Ishikawa (cell line): ENCODE results near the gene GMDS.

Experiments
- CEBPB ChIP-seq: IDR thresholded peaks from 2 replicates; pipeline ENCODE4 v1.6.1; 2012
- CREB1 ChIP-seq: IDR thresholded peaks from 2 replicates; pipeline ENCODE4 v1.6.1; 2012; ENCODE audit warnings: low read depth
- EGR1 ChIP-seq: IDR thresholded peaks from 2 replicates; pipeline ENCODE4 v1.6.1; 2012
- EP300 ChIP-seq: IDR thresholded peaks from 2 replicates; pipeline ENCODE4 v1.6.1; 2012; ENCODE audit warnings: borderline replicate concordance
- FOXM1 ChIP-seq: IDR thresholded peaks from 2 replicates; pipeline ENCODE4 v1.6.1; 2012; ENCODE audit warnings: low read depth, borderline replicate concordance
- MAX ChIP-seq: IDR thresholded peaks from 2 replicates; pipeline ENCODE4 v1.6.1; 2012
- NFIC ChIP-seq: IDR thresholded peaks from 2 replicates; pipeline ENCODE4 v1.6.1; 2012
- RAD21 ChIP-seq: IDR thresholded peaks from 2 replicates; pipeline ENCODE4 v1.6.1; 2012; ENCODE audit warnings: low read depth
- REST ChIP-seq: IDR thresholded peaks from 2 replicates; pipeline ENCODE4 v1.6.1; 2012; ENCODE audit warnings: low read depth, mild to moderate bottlenecking
- TAF1 ChIP-seq: IDR thresholded peaks from 2 replicates; pipeline ENCODE4 v1.6.1; 2012; ENCODE audit warnings: low read depth, mild to moderate bottlenecking
- TCF12 ChIP-seq: IDR thresholded peaks from 2 replicates; pipeline ENCODE4 v1.6.1; 2012; ENCODE audit warnings: low read depth
- TEAD4 ChIP-seq: IDR thresholded peaks from 2 replicates; pipeline ENCODE4 v1.6.1; 2012
- USF1 ChIP-seq: IDR thresholded peaks from 2 replicates; pipeline ENCODE4 v1.6.1; 2012
- YY1 ChIP-seq: IDR thresholded peaks from 2 replicates; pipeline ENCODE4 v1.6.1; 2012; ENCODE audit warnings: low read depth
- ZBTB7A ChIP-seq: IDR thresholded peaks from 2 replicates; pipeline ENCODE4 v1.6.1; 2012; ENCODE audit warnings: low read depth

GMDS gene

GRCh38 chr6:1763404-1763803, 482.0 kb downstream of the GMDS start:
- TF ChIP-seq EGR1 (no peak), ZBTB7A (no peak), RAD21 (no peak), USF1 (no peak), MAX (no peak), CEBPB (no peak), EP300 (no peak), YY1 (no peak)

- TF ChIP-seq ZBTB7A (no peak), EP300 (no peak), YY1 (no peak), NFIC (no peak), RAD21 (no peak), CEBPB (no peak), MAX (no peak), FOXM1 (no peak), EGR1 (no peak), USF1 (no peak), TAF1 (no peak), CREB1 (no peak), TEAD4 (no peak), TCF12 (no peak)
Observed at GRCh38 chr6:1762203-1762602, 483.2 kb downstream of the GMDS start.

- TF ChIP-seq NFIC (no peak), MAX (no peak), CEBPB (no peak), RAD21 (no peak), ZBTB7A (no peak), TAF1 (no peak)
Observed at GRCh38 chr6:1761477-1761877, 483.9 kb downstream of the GMDS start.

- no peak for TF ChIP-seq EP300
Observed at GRCh38 chr6:1760876-1761275, 484.5 kb downstream of the GMDS start.

- no peak for TF ChIP-seq RAD21
- TF ChIP-seq TCF12 = no peak
- TF ChIP-seq EGR1 = no peak
- TF ChIP-seq ZBTB7A = no peak
- TF ChIP-seq NFIC = no peak
- TF ChIP-seq YY1 = no peak
- TF ChIP-seq FOXM1 = no peak
- TF ChIP-seq USF1 = no peak
- TF ChIP-seq TAF1 = no peak
- no peak for TF ChIP-seq CREB1
- TF ChIP-seq CEBPB = no peak
- no peak for TF ChIP-seq MAX
- no peak for TF ChIP-seq REST
- no peak for TF ChIP-seq EP300
- TF ChIP-seq TEAD4 = no peak
Observed at GRCh38 chr6:1759870-1760269, 485.5 kb downstream of the GMDS start.

GRCh38 chr6:1758076-1758679, 487.2 kb downstream of the GMDS start:
- TF ChIP-seq TEAD4 (no peak), MAX (no peak), CEBPB (no peak), EP300 (no peak), TCF12 (no peak), USF1 (no peak), CREB1 (no peak), ZBTB7A (no peak), RAD21 (no peak), TAF1 (no peak)
